ENCODE results near the gene COX7A1. TPM values are rescaled to one million over a fixed set of nuclear protein-coding genes. Genes with fewer than 3 reads are reported as not detected.
A peak's percentile ranks its signal among the peaks of the same experiment; 100 is the strongest.
"Not testable (repeated sequence)": the region's sequence is repeated elsewhere in the genome, so short reads cannot be mapped to it uniquely, and the experiment has no call there.

COX7A1 gene
- total RNA-seq, 6 experiments from 2014 or later = 59.8 to 139 (median 85.5) TPM

- DNase-seq = peak; percentile 37
- no peaks in the 10 kb centered on the region for H3K27me3 Mint-ChIP-seq (ENCODE audit: insufficient read depth)
These were observed 30.5 kb upstream of the COX7A1 start for GRCh38 chr19:36182612-36183244.

GRCh38 chr19:36179077-36179476 lies 26.8 kb upstream of the COX7A1 start:
- not testable (repeated sequence) for H3K4me3 Mint-ChIP-seq; H3K27ac Mint-ChIP-seq; H3K27me3 Mint-ChIP-seq (ENCODE audit: insufficient read depth); H3K4me1 Mint-ChIP-seq (ENCODE audit: low read depth); DNase-seq
- Mint-ChIP-seq H3K9me3 (peaks cover 14% of the 10 kb centered on the region), H3K36me3 (ENCODE audit: low read depth) (peaks cover 20% of the 10 kb centered on the region)

More at GRCh38 chr19:36182612-36183244, 30.5 kb upstream of the COX7A1 start:
- H3K4me3 Mint-ChIP-seq = no peak overlapping the region
- no peak for TF ChIP-seq CTCF (IDR thresholded peaks at IDR 0.05)
- peaks cover 14% of the 10 kb centered on the region for H3K9me3 Mint-ChIP-seq
- H3K4me1 Mint-ChIP-seq (ENCODE audit: low read depth) = no peaks in the 10 kb centered on the region; the same call in 1 of the 2 replicates
- no peak overlapping the region for H3K27ac Mint-ChIP-seq
- H3K36me3 Mint-ChIP-seq (ENCODE audit: low read depth) = peaks cover 20% of the 10 kb centered on the region

GRCh38 chr19:36173846-36174245 lies 21.6 kb upstream of the COX7A1 start:
- H3K27ac Mint-ChIP-seq; H3K9me3 Mint-ChIP-seq; H3K36me3 Mint-ChIP-seq (ENCODE audit: low read depth); H3K4me3 Mint-ChIP-seq; H3K27me3 Mint-ChIP-seq (ENCODE audit: insufficient read depth); DNase-seq: not testable (repeated sequence)
- peaks cover 12% of the 10 kb centered on the region for H3K4me1 Mint-ChIP-seq (ENCODE audit: low read depth)

- H3K4me3 Mint-ChIP-seq = no peak overlapping the region
- H3K27ac Mint-ChIP-seq = no peak overlapping the region
- no peaks in the 10 kb centered on the region for H3K9me3 Mint-ChIP-seq
- H3K4me1 Mint-ChIP-seq (ENCODE audit: low read depth) = peaks cover 12% of the 10 kb centered on the region
- DNase-seq = no peak
- no peaks in the 10 kb centered on the region for H3K36me3 Mint-ChIP-seq (ENCODE audit: low read depth)
- no peak for TF ChIP-seq CTCF (IDR thresholded peaks at IDR 0.05)
- H3K27me3 Mint-ChIP-seq (ENCODE audit: insufficient read depth) = peaks cover 4% of the 10 kb centered on the region; the same call in 1 of the 2 replicates
These were observed 20.6 kb upstream of the COX7A1 start for GRCh38 chr19:36172852-36173251.

GRCh38 chr19:36169084-36169760 lies 17.0 kb upstream of the COX7A1 start:
- H3K4me3 Mint-ChIP-seq = no peak overlapping the region
- no peak overlapping the region for H3K27ac Mint-ChIP-seq
- DNase-seq = no peak

GRCh38 chr19:36163813-36164212 lies 11.6 kb upstream of the COX7A1 start:
- Mint-ChIP-seq H3K27ac (no peak overlapping the region; the same call in 1 of the 2 replicates), H3K27me3 (ENCODE audit: insufficient read depth) (no peaks in the 10 kb centered on the region; the same call in 1 of the 2 replicates), H3K36me3 (ENCODE audit: low read depth) (peaks cover 15% of the 10 kb centered on the region; the same call in 1 of the 2 replicates), H3K9me3 (no peaks in the 10 kb centered on the region), H3K4me1 (ENCODE audit: low read depth) (peaks cover 11% of the 10 kb centered on the region), H3K4me3 (no peak overlapping the region)
- TF ChIP-seq CTCF (IDR thresholded peaks at IDR 0.05) = no peak
- DNase-seq = no peak

More at GRCh38 chr19:36169084-36169760, 17.0 kb upstream of the COX7A1 start:
- Mint-ChIP-seq H3K36me3 (ENCODE audit: low read depth) (no peaks in the 10 kb centered on the region), H3K4me1 (ENCODE audit: low read depth) (peaks cover 12% of the 10 kb centered on the region), H3K9me3 (no peaks in the 10 kb centered on the region), H3K27me3 (ENCODE audit: insufficient read depth) (peaks cover 4% of the 10 kb centered on the region)
- TF ChIP-seq CTCF (IDR thresholded peaks at IDR 0.05) = no peak

Measured in HFFc6 (cell line).